HEK293 (cell line): ENCODE data around the gene ZSWIM4.

Experiments used
- CTCF ChIA-PET: fragments of 350-600 bp; formaldehyde crosslinking; extraction: SDS; loops from one replicate; lab custom pipeline; 2021; ENCODE audit warnings: antibody characterized with exemption; lab: Yijun Ruan, JAX
- POLR2A ChIA-PET: fragments of 300-600 bp; formaldehyde crosslinking; extraction: SDS; loops from one replicate; lab custom pipeline; 2020; ENCODE audit warnings: antibody characterized with exemption, inconsistent platforms; lab: Yijun Ruan, JAX
- H3K27ac ChIP-seq: fragments of 200-500 bp; sonication (Bioruptor generic); 2 replicates; pipeline ENCODE4 v1.5.1; 2014; ENCODE audit warnings: low read depth, low read length, control low read depth, inconsistent platforms; ENCODE audit errors: extremely low read depth
- H3K36me3 ChIP-seq, 2 experiments: fragments of 200-500 bp in 1 of 2; sonication (Bioruptor generic) in 1 of 2; 1 replicate in 1 of 2; 2 replicates in 1 of 2; pipeline ENCODE4 v1.5.1; 2014 to 2017; ENCODE audit warnings: inconsistent platforms in 2 of 2, low read length in 2 of 2; ENCODE audit not compliant: control insufficient read depth in 2 of 2, insufficient read depth in 1 of 2
- H3K4me1 ChIP-seq: fragments of 200-500 bp; sonication (Bioruptor generic); 2 replicates; pipeline ENCODE4 v1.5.1; 2014; ENCODE audit warnings: mild to moderate bottlenecking, low read length, inconsistent platforms; ENCODE audit not compliant: control insufficient read depth, insufficient read depth
- H3K4me3 ChIP-seq: 2 replicates; pipeline ENCODE4 v1.5.1; 2011; ENCODE audit warnings: low read depth, mild to moderate bottlenecking, control low read depth, low read length, moderate library complexity
- H3K9me3 ChIP-seq: fragments of 200-500 bp; sonication (Bioruptor generic); 2 replicates; pipeline ENCODE4 v1.5.1; 2014; ENCODE audit warnings: low read depth, low read length, inconsistent platforms; ENCODE audit not compliant: control insufficient read depth, insufficient read depth
- BCL11B ChIP-seq: fragments of 450-650 bp; formaldehyde crosslinking; IDR thresholded peaks from 2 replicates; pipeline ENCODE4 v1.5.1; 2016; ENCODE audit warnings: low read depth, missing biosample characterization, missing genetic modification characterization
- EGR2 ChIP-seq: fragments of 450-650 bp; formaldehyde crosslinking; IDR thresholded peaks from 2 replicates; pipeline ENCODE4 v1.5.1; 2016; ENCODE audit warnings: low read depth, missing biosample characterization, missing genetic modification characterization
- GFI1B ChIP-seq: fragments of 450-650 bp; formaldehyde crosslinking; IDR thresholded peaks from 2 replicates; pipeline ENCODE4 v1.5.1; 2016; ENCODE audit warnings: missing biosample characterization, missing genetic modification characterization
- GLI4 ChIP-seq: fragments of 450-650 bp; formaldehyde crosslinking; IDR thresholded peaks from 2 replicates; pipeline ENCODE4 v1.5.1; 2016; ENCODE audit warnings: missing biosample characterization, missing genetic modification characterization
- GLIS2 ChIP-seq: fragments of 450-650 bp; formaldehyde crosslinking; IDR thresholded peaks from 2 replicates; pipeline ENCODE4 v1.5.1; 2016; ENCODE audit warnings: missing biosample characterization, missing genetic modification characterization
- IKZF3 ChIP-seq: fragments of 450-650 bp; IDR thresholded peaks from 2 replicates; pipeline ENCODE4 v1.5.0; 2018; ENCODE audit warnings: missing biosample characterization, mild to moderate bottlenecking, missing genetic modification characterization, moderate library complexity
- MYNN ChIP-seq: fragments of 450-650 bp; formaldehyde crosslinking; IDR thresholded peaks from 2 replicates; pipeline ENCODE4 v1.5.1; 2016; ENCODE audit warnings: missing biosample characterization, missing genetic modification characterization, borderline replicate concordance
- MZF1 ChIP-seq: fragments of 450-650 bp; formaldehyde crosslinking; IDR thresholded peaks from 2 replicates; pipeline ENCODE4 v1.5.1; 2017; ENCODE audit warnings: missing biosample characterization, missing genetic modification characterization, borderline replicate concordance
- OVOL3 ChIP-seq: fragments of 450-650 bp; formaldehyde crosslinking; IDR thresholded peaks from 2 replicates; pipeline ENCODE4 v1.5.1; 2016; ENCODE audit warnings: missing biosample characterization, missing genetic modification characterization
- SETDB1 ChIP-seq: IDR thresholded peaks from one replicate; pipeline ENCODE4 v1.6.1; 2017; ENCODE audit warnings: mild to moderate bottlenecking, low read length, moderate library complexity, mixed read lengths; ENCODE audit not compliant: insufficient read length
- SP2 ChIP-seq: fragments of 450-650 bp; formaldehyde crosslinking; IDR thresholded peaks from 2 replicates; pipeline ENCODE4 v1.5.1; 2016; ENCODE audit warnings: missing biosample characterization, missing genetic modification characterization
- ZBTB1 ChIP-seq: fragments of 450-650 bp; formaldehyde crosslinking; IDR thresholded peaks from 2 replicates; pipeline ENCODE4 v1.5.1; 2016; ENCODE audit warnings: missing biosample characterization, missing genetic modification characterization
- ZBTB20 ChIP-seq: fragments of 450-650 bp; formaldehyde crosslinking; IDR thresholded peaks from 2 replicates; pipeline ENCODE4 v1.5.1; 2016; ENCODE audit warnings: missing biosample characterization, missing genetic modification characterization
- ZFP3 ChIP-seq: fragments of 450-650 bp; formaldehyde crosslinking; IDR thresholded peaks from 2 replicates; pipeline ENCODE4 v1.5.1; 2016; ENCODE audit warnings: low read depth, missing biosample characterization, missing genetic modification characterization
- ZFP69B ChIP-seq: fragments of 450-650 bp; formaldehyde crosslinking; IDR thresholded peaks from 2 replicates; pipeline ENCODE4 v1.5.1; 2016; ENCODE audit warnings: missing biosample characterization, missing genetic modification characterization
- ZNF121 ChIP-seq: fragments of 450-650 bp; formaldehyde crosslinking; IDR thresholded peaks from 2 replicates; pipeline ENCODE4 v1.5.1; 2016; ENCODE audit warnings: missing biosample characterization, missing genetic modification characterization
- ZNF155 ChIP-seq: fragments of 450-650 bp; formaldehyde crosslinking; IDR thresholded peaks from 2 replicates; pipeline ENCODE4 v1.5.1; 2016; ENCODE audit warnings: missing biosample characterization, missing genetic modification characterization
- ZNF157 ChIP-seq: fragments of 450-650 bp; formaldehyde crosslinking; IDR thresholded peaks from 2 replicates; pipeline ENCODE4 v1.5.1; 2016; ENCODE audit warnings: missing biosample characterization, missing genetic modification characterization
- ZNF175 ChIP-seq: fragments of 450-650 bp; formaldehyde crosslinking; IDR thresholded peaks from 2 replicates; pipeline ENCODE4 v1.5.1; 2016; ENCODE audit warnings: missing biosample characterization, missing genetic modification characterization
- ZNF366 ChIP-seq: fragments of 450-650 bp; formaldehyde crosslinking; conservative IDR thresholded peaks from 2 replicates; pipeline ENCODE4 v1.5.1; 2016; ENCODE audit warnings: missing biosample characterization, missing genetic modification characterization
- ZNF501 ChIP-seq: fragments of 450-650 bp; formaldehyde crosslinking; IDR thresholded peaks from 2 replicates; pipeline ENCODE4 v1.5.1; 2016; ENCODE audit warnings: missing biosample characterization, missing genetic modification characterization
- ZNF544 ChIP-seq: fragments of 450-650 bp; formaldehyde crosslinking; IDR thresholded peaks from 2 replicates; pipeline ENCODE4 v1.5.0; 2017; ENCODE audit warnings: missing biosample characterization, missing genetic modification characterization
- ZNF596 ChIP-seq: fragments of 450-650 bp; IDR thresholded peaks from 2 replicates; pipeline ENCODE4 v1.5.0; 2018; ENCODE audit warnings: missing biosample characterization, mild to moderate bottlenecking, missing genetic modification characterization, moderate library complexity
- ZNF707 ChIP-seq: fragments of 450-650 bp; formaldehyde crosslinking; IDR thresholded peaks from 2 replicates; pipeline ENCODE4 v1.5.1; 2016; ENCODE audit warnings: missing biosample characterization, missing genetic modification characterization
- ZNF791 ChIP-seq: fragments of 450-650 bp; formaldehyde crosslinking; IDR thresholded peaks from 2 replicates; pipeline ENCODE4 v1.5.1; 2016; ENCODE audit warnings: missing biosample characterization, missing genetic modification characterization
- TF ChIP-seq, protein P1 (sequence below): fragments of 450-650 bp; formaldehyde crosslinking; IDR thresholded peaks from 2 replicates; pipeline ENCODE4 v1.5.1; 2016; ENCODE audit warnings: missing biosample characterization, missing genetic modification characterization
- TF ChIP-seq, protein P2 (sequence below): fragments of 450-650 bp; formaldehyde crosslinking; IDR thresholded peaks from 2 replicates; pipeline ENCODE4 v1.5.1; 2017; ENCODE audit warnings: missing biosample characterization, missing genetic modification characterization
- TF ChIP-seq, protein P3 (sequence below): fragments of 450-650 bp; formaldehyde crosslinking; IDR thresholded peaks from 2 replicates; pipeline ENCODE4 v1.5.1; 2016; ENCODE audit warnings: missing biosample characterization, missing genetic modification characterization
- TF ChIP-seq, protein P4 (sequence below): fragments of 450-650 bp; formaldehyde crosslinking; IDR thresholded peaks from 2 replicates; pipeline ENCODE4 v1.5.1; 2017; ENCODE audit warnings: missing biosample characterization, missing genetic modification characterization

Gene ZSWIM4

DNA sequence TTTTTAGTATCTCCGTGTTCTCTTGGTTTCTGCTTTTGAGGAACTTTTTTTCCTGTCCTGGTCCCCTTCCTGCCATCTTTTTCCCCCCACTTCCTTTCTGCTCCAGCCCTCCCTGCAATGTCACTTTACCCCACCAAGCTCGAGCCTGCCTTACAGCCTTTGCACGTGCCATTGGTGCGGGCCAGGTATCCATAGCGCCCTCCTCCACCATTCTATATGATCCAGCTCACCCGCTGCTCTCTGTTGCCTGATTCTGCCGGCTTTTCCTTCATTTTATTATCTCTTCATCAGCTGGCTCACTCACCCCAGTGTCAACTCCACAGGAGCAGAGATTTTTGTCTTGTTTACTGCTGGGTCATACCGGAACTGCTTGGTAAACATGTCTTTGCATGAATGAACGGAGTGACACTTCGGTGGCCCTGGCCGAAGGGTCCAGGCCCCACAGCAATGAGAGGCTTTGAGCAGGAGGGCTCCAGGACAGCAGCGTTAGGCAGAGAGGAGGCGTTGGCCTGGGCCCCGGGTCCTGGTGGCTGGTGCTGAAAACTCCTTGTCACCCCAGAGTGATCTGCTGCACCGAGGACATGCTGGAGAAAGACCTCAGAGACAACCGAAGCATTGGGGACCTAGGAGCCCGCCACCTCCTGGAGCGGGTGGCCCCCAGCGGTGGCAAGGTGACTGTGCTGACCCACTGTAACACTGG, 29.7 kb upstream of the ZSWIM4 start (continued):
- TF ChIP-seq, protein P1, sequence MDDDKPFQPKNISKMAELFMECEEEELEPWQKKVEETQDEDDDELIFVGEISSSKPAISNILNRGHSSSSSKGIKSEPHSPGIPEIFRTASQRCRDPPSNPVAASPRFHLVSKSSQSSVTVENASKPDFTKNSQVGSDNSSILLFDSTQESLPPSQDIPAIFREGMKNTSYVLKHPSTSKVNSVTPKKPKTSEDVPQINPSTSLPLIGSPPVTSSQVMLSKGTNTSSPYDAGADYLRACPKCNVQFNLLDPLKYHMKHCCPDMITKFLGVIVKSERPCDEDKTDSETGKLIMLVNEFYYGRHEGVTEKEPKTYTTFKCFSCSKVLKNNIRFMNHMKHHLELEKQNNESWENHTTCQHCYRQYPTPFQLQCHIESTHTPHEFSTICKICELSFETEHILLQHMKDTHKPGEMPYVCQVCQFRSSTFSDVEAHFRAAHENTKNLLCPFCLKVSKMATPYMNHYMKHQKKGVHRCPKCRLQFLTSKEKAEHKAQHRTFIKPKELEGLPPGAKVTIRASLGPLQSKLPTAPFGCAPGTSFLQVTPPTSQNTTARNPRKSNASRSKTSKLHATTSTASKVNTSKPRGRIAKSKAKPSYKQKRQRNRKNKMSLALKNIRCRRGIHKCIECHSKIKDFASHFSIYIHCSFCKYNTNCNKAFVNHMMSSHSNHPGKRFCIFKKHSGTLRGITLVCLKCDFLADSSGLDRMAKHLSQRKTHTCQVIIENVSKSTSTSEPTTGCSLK: no peak
- TF ChIP-seq MYNN (tag by site-specific recombination): no peak
- no peak for TF ChIP-seq ZNF175 (tag by site-specific recombination)
- no peak for TF ChIP-seq SETDB1
- no peak for TF ChIP-seq SP2 (tag by site-specific recombination)
- TF ChIP-seq ZNF366 (tag by site-specific recombination): peak; percentile 68
- TF ChIP-seq ZFP3 (tag by site-specific recombination): no peak
- TF ChIP-seq OVOL3 (tag by site-specific recombination): no peak
- peak; percentile 54 for TF ChIP-seq ZBTB20
- TF ChIP-seq, protein P2, sequence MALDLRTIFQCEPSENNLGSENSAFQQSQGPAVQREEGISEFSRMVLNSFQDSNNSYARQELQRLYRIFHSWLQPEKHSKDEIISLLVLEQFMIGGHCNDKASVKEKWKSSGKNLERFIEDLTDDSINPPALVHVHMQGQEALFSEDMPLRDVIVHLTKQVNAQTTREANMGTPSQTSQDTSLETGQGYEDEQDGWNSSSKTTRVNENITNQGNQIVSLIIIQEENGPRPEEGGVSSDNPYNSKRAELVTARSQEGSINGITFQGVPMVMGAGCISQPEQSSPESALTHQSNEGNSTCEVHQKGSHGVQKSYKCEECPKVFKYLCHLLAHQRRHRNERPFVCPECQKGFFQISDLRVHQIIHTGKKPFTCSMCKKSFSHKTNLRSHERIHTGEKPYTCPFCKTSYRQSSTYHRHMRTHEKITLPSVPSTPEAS (tag by site-specific recombination): no peak
- no peak for TF ChIP-seq ZBTB1
- TF ChIP-seq, all 188 proteins: peak for 16

DNA sequence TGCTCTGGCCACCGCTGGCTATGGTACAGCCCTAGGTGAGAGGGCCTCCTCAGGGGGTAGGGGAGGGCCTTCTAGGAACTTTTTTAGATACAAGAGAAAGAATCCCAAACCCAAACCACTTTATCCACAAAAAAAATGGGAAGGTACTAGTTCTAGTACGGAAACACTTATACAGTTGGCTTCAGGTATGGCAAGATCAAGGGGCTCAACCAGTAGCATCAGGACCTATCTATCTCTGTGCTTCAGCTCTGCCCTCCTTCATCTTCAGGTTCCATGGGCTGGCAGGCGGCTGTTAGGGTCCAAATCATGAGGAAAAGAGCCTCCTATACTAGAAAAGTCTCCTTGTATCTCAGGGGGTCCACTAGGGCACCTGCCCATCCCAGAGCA, 29.2 kb upstream of the ZSWIM4 start:
- ChIA-PET CTCF (interaction anchor here (0.6 to 0.9 kb wide), 2 partner anchors 722 to 801 kb away, joined by 3 read pairs; no protein-coding TSS in a partner anchor), POLR2A (interaction anchor here (1.3 to 2.1 kb wide), 2 partner anchors 8 to 11 kb away, joined by 5 to 30 read pairs; partner anchors contain the start of gene C19orf53)
- Histone ChIP-seq H3K36me3 (peaks cover 29 to 65% of the 10 kb centered on the region in 2 experiments; a peak in 2 of 3 replicates), H3K27ac (no peak overlapping the region), H3K4me1 (no peaks in the 10 kb centered on the region), H3K4me3 (no peak overlapping the region), H3K9me3 (no peaks in the 10 kb centered on the region)
- TF ChIP-seq ZFP69B (tag by site-specific recombination) (no peak), ZNF155 (tag by site-specific recombination) (no peak), GLIS2 (tag by site-specific recombination) (no peak), ZNF596 (tag by site-specific recombination) (no peak), ZNF157 (tag by site-specific recombination) (no peak), ZNF501 (tag by site-specific recombination) (no peak), MZF1 (tag by site-specific recombination) (no peak), ZNF544 (tag by site-specific recombination) (no peak), GLI4 (tag by site-specific recombination) (no peak), EGR2 (no peak), GFI1B (tag by site-specific recombination) (no peak), IKZF3 (no peak), ZNF707 (tag by site-specific recombination) (no peak), BCL11B (no peak), ZNF791 (no peak), ZNF121 (tag by site-specific recombination) (no peak)
- TF ChIP-seq, protein P3, sequence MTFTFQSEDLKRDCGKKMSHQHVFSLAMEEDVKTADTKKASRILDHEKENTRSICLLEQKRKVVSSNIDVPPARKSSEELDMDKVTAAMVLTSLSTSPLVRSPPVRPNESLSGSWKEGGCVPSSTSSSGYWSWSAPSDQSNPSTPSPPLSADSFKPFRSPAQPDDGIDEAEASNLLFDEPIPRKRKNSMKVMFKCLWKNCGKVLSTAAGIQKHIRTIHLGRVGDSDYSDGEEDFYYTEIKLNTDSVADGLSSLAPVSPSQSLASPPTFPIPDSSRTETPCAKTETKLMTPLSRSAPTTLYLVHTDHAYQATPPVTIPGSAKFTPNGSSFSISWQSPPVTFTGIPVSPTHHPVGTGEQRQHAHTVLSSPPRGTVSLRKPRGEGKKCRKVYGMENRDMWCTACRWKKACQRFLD (tag by site-specific recombination): no peak
- TF ChIP-seq, protein P4, sequence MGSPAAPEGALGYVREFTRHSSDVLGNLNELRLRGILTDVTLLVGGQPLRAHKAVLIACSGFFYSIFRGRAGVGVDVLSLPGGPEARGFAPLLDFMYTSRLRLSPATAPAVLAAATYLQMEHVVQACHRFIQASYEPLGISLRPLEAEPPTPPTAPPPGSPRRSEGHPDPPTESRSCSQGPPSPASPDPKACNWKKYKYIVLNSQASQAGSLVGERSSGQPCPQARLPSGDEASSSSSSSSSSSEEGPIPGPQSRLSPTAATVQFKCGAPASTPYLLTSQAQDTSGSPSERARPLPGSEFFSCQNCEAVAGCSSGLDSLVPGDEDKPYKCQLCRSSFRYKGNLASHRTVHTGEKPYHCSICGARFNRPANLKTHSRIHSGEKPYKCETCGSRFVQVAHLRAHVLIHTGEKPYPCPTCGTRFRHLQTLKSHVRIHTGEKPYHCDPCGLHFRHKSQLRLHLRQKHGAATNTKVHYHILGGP (tag by site-specific recombination): no peak
